ENCODE measurements around the gene PTRH1. TPM values are rescaled to one million over a fixed set of nuclear protein-coding genes. Genes with fewer than 3 reads are reported as not detected.

The PTRH1 gene
- total RNA-seq, 1 experiment from 2014 or later = 4.3 TPM

GRCh38 chr9:127683723-127684122 is 31.7 kb downstream of the PTRH1 start:
- H3K4me3 ChIP-seq = no peak overlapping the region
- no peaks in the 10 kb centered on the region for H3K36me3 ChIP-seq
- DNase-seq = no peak
- peaks cover 9% of the 10 kb centered on the region; the same call in 1 of the 2 replicates for H3K4me1 ChIP-seq
- no peak overlapping the region for H3K27ac ChIP-seq
- H3K27me3 ChIP-seq = no peaks in the 10 kb centered on the region
- no peaks in the 10 kb centered on the region for H3K9me3 ChIP-seq (replicated peaks)

- Histone ChIP-seq H3K4me1 (peaks cover 9% of the 10 kb centered on the region; the same call in 1 of the 2 replicates), H3K36me3 (no peaks in the 10 kb centered on the region), H3K27ac (no peak overlapping the region), H3K27me3 (no peaks in the 10 kb centered on the region), H3K4me3 (no peak overlapping the region), H3K9me3 (replicated peaks) (no peaks in the 10 kb centered on the region)
- no peak for DNase-seq
These were observed 32.9 kb downstream of the PTRH1 start for GRCh38 chr9:127682351-127683136.

GRCh38 chr9:127680846-127681245 is 34.6 kb downstream of the PTRH1 start:
- Histone ChIP-seq H3K4me1 (peaks cover 9% of the 10 kb centered on the region; the same call in 1 of the 2 replicates), H3K27me3 (no peaks in the 10 kb centered on the region), H3K36me3 (no peaks in the 10 kb centered on the region)

GRCh38 chr9:127680226-127680625 is 35.2 kb downstream of the PTRH1 start:
- H3K36me3 ChIP-seq = no peaks in the 10 kb centered on the region
- DNase-seq = no peak
- H3K27ac ChIP-seq = no peak overlapping the region
- no peaks in the 10 kb centered on the region for H3K27me3 ChIP-seq
- no peaks in the 10 kb centered on the region for H3K9me3 ChIP-seq (replicated peaks)
- H3K4me1 ChIP-seq = peaks cover 9% of the 10 kb centered on the region; the same call in 1 of the 2 replicates
- H3K4me3 ChIP-seq = no peak overlapping the region

More at GRCh38 chr9:127680846-127681245, 34.6 kb downstream of the PTRH1 start:
- no peaks in the 10 kb centered on the region for H3K9me3 ChIP-seq (replicated peaks)
- H3K27ac ChIP-seq = no peak overlapping the region
- no peak overlapping the region for H3K4me3 ChIP-seq
- no peak for DNase-seq

GRCh38 chr9:127679506-127679905 is 36.0 kb downstream of the PTRH1 start:
- H3K36me3 ChIP-seq = no peaks in the 10 kb centered on the region

GRCh38 chr9:127676638-127677037 is 38.8 kb downstream of the PTRH1 start:
- Histone ChIP-seq H3K27ac (no peak overlapping the region), H3K27me3 (no peaks in the 10 kb centered on the region), H3K36me3 (no peaks in the 10 kb centered on the region), H3K9me3 (replicated peaks) (no peaks in the 10 kb centered on the region), H3K4me3 (no peak overlapping the region), H3K4me1 (no peaks in the 10 kb centered on the region)
- no peak for DNase-seq

More at GRCh38 chr9:127679506-127679905, 36.0 kb downstream of the PTRH1 start:
- Histone ChIP-seq H3K27ac (no peak overlapping the region), H3K4me1 (peaks cover 4% of the 10 kb centered on the region; the same call in 1 of the 2 replicates), H3K9me3 (replicated peaks) (no peaks in the 10 kb centered on the region), H3K27me3 (no peaks in the 10 kb centered on the region), H3K4me3 (no peak overlapping the region)
- no peak for DNase-seq

GRCh38 chr9:127673234-127673633 is 42.2 kb downstream of the PTRH1 start:
- no peaks in the 10 kb centered on the region for H3K36me3 ChIP-seq
- no peak overlapping the region for H3K4me3 ChIP-seq
- no peak for DNase-seq
- H3K4me1 ChIP-seq = no peaks in the 10 kb centered on the region
- H3K27ac ChIP-seq = no peak overlapping the region
- no peaks in the 10 kb centered on the region for H3K27me3 ChIP-seq
- H3K9me3 ChIP-seq (replicated peaks) = no peaks in the 10 kb centered on the region

GRCh38 chr9:127667906-127668305 is 47.6 kb downstream of the PTRH1 start:
- Histone ChIP-seq H3K27me3 (no peaks in the 10 kb centered on the region), H3K4me3 (no peak overlapping the region), H3K36me3 (no peaks in the 10 kb centered on the region), H3K4me1 (0 out of 2 replicates have a peak, but pooled peaks cover 2% of the 10 kb centered on the region), H3K27ac (no peak overlapping the region), H3K9me3 (replicated peaks) (no peaks in the 10 kb centered on the region)
- no peak for DNase-seq

GRCh38 chr9:127667127-127667844 is 48.2 kb downstream of the PTRH1 start:
- peak in 1 of 2 experiments; percentile 33 for DNase-seq
- Histone ChIP-seq H3K36me3 (no peaks in the 10 kb centered on the region), H3K4me3 (no peak overlapping the region), H3K27me3 (no peaks in the 10 kb centered on the region), H3K9me3 (replicated peaks) (no peaks in the 10 kb centered on the region), H3K27ac (no peak overlapping the region), H3K4me1 (0 out of 2 replicates have a peak, but pooled peaks cover 2% of the 10 kb centered on the region)

GRCh38 chr9:127664678-127665507 is 50.6 kb downstream of the PTRH1 start:
- H3K27ac ChIP-seq = no peak overlapping the region
- no peak overlapping the region for H3K4me3 ChIP-seq
- no peaks in the 10 kb centered on the region for H3K36me3 ChIP-seq
- H3K9me3 ChIP-seq (replicated peaks) = no peaks in the 10 kb centered on the region
- no peaks in the 10 kb centered on the region for H3K27me3 ChIP-seq
- no peak for DNase-seq
- 0 out of 2 replicates have a peak, but pooled peaks cover 4% of the 10 kb centered on the region for H3K4me1 ChIP-seq

GRCh38 chr9:127664324-127664677 is 51.2 kb downstream of the PTRH1 start:
- H3K4me1 ChIP-seq = 0 out of 2 replicates have a peak, but pooled peaks cover 4% of the 10 kb centered on the region
- H3K9me3 ChIP-seq (replicated peaks) = no peaks in the 10 kb centered on the region
- H3K27ac ChIP-seq = no peak overlapping the region
- H3K36me3 ChIP-seq = no peaks in the 10 kb centered on the region
- no peak for DNase-seq
- no peak overlapping the region for H3K4me3 ChIP-seq
- H3K27me3 ChIP-seq = no peaks in the 10 kb centered on the region

Other genes with a start within 250 kb of the PTRH1 start
- gene STXBP1, start 103.4 kb downstream of the PTRH1 start, total RNA-seq (2014; rRNA removed; shearing (Covaris generic)) = 3.6 and 5.2 TPM in 2 replicates
- gene CFAP157, start 8.7 kb downstream of the PTRH1 start, total RNA-seq (2014; rRNA removed; shearing (Covaris generic)) = not detected in 2 replicates
- not detected in 2 replicates for gene TTC16, start 416 bp upstream of the PTRH1 start, total RNA-seq (2014; rRNA removed; shearing (Covaris generic))
- gene TOR2A, start 19.6 kb upstream of the PTRH1 start, total RNA-seq (2014; rRNA removed; shearing (Covaris generic)) = 3.9 and 5.8 TPM in 2 replicates
- gene SH2D3C, start 63.0 kb upstream of the PTRH1 start, total RNA-seq (2014; rRNA removed; shearing (Covaris generic)) = 0.99 and 1.4 TPM in 2 replicates
- 19.2 and 21.8 TPM in 2 replicates for gene CDK9, start 70.4 kb upstream of the PTRH1 start, total RNA-seq (2014; rRNA removed; shearing (Covaris generic))
- gene FPGS, start 87.2 kb upstream of the PTRH1 start, total RNA-seq (2014; rRNA removed; shearing (Covaris generic)) = 32.0 and 39.4 TPM in 2 replicates
- gene ENG, start 139.0 kb upstream of the PTRH1 start, total RNA-seq (2014; rRNA removed; shearing (Covaris generic)) = 16.4 and 16.6 TPM in 2 replicates
- 31.4 and 36.4 TPM in 2 replicates for gene AK1, start 162.0 kb upstream of the PTRH1 start, total RNA-seq (2014; rRNA removed; shearing (Covaris generic))
- 59.9 and 61.5 TPM in 2 replicates for gene ST6GALNAC6, start 183.9 kb upstream of the PTRH1 start, total RNA-seq (2014; rRNA removed; shearing (Covaris generic))
- 19.6 and 24.3 TPM in 2 replicates for gene ST6GALNAC4, start 201.4 kb upstream of the PTRH1 start, total RNA-seq (2014; rRNA removed; shearing (Covaris generic))
- gene PIP5KL1, start 215.1 kb upstream of the PTRH1 start, total RNA-seq (2014; rRNA removed; shearing (Covaris generic)) = 0.20 and 0.51 TPM in 2 replicates
- 44.7 and 46.4 TPM in 2 replicates for gene DPM2, start 222.2 kb upstream of the PTRH1 start, total RNA-seq (2014; rRNA removed; shearing (Covaris generic))

Data from SJCRH30 (cell line).